Cardiac muscle cell (in vitro differentiated cells and primary cell): ENCODE measurements around the gene ZPLD1. TPM values are rescaled to one million over a fixed set of nuclear protein-coding genes. Genes with fewer than 3 reads are reported as not detected.

Experiments used
- DNase-seq, 2 donors: peaks; one replicate each; pipeline versions ENCODE4 v3.0.0 to v3.0.0-alpha.2; 2010 to 2017; ENCODE audit warnings: low read depth in 1 of 2, low spot score in 1 of 2
- H3K27ac ChIP-seq: fragments of 200-600 bp; sonication (generic); 2 replicates; pipeline ENCODE4 v1.5.1; 2016
- H3K27me3 ChIP-seq: fragments of 200-600 bp; sonication (generic); 2 replicates; pipeline ENCODE4 v1.6.0; 2016; ENCODE audit warnings: control low read depth
- H3K36me3 ChIP-seq: fragments of 200-600 bp; sonication (generic); 2 replicates; pipeline ENCODE4 v1.5.1; 2016; ENCODE audit warnings: control low read depth
- H3K4me1 ChIP-seq: fragments of 200-600 bp; sonication (generic); 2 replicates; pipeline ENCODE4 v1.8.1; 2017; ENCODE audit warnings: low read depth, mild to moderate bottlenecking, mixed run types
- H3K4me3 ChIP-seq: fragments of 200-600 bp; sonication (generic); 2 replicates; pipeline ENCODE4 v1.5.1; 2016; ENCODE audit warnings: mild to moderate bottlenecking
- H3K9me3 ChIP-seq: fragments of 200-600 bp; sonication (generic); 2 replicates; pipeline ENCODE4 v1.5.1; 2017; ENCODE audit warnings: low read depth, mild to moderate bottlenecking, control low read depth
- CTCF ChIP-seq: IDR thresholded peaks from 2 replicates; pipeline ENCODE4 v1.5.1; 2012; ENCODE audit warnings: low read depth, mild to moderate bottlenecking, low read length
- polyA plus RNA-seq: library from polyadenylated mRNA; unstranded; fragments of >200 nt; fragmentation: Nextera tagmentation; extraction: Ambion mirVana; gene quantifications from 2 replicates; pipeline ENCODE4 v1.2.1, GENCODE V29; 2016
- total RNA-seq: library from RNA; depleted of rRNA; stranded (reverse); fragments of >200 nt; gene quantifications from 2 replicates; pipeline ENCODE4 v1.2.3, GENCODE V29; 2016

Gene ZPLD1
- 0.18 and 0.60 TPM in 2 replicates for total RNA-seq
- polyA plus RNA-seq, result 0.42 TPM in 1 of 2 replicates, not detected in the other

- no peak for TF ChIP-seq CTCF
- DNase-seq, result no peak
- no peak within 1 kb of the TSS for H3K4me3 ChIP-seq
Measured at GRCh38 chr3:102434715-102435114, at the start of gene ZPLD1. ZPLD1 (plus strand) TSS chr3:102435015; CDS start chr3:102438488, 3,473 bp downstream.

GRCh38 chr3:102390171-102390864, 44.5 kb upstream of the ZPLD1 start:
- Histone ChIP-seq H3K36me3 (no peaks in the 10 kb centered on the region), H3K9me3 (no peaks in the 10 kb centered on the region), H3K4me1 (no peaks in the 10 kb centered on the region), H3K27me3 (no peaks in the 10 kb centered on the region), H3K4me3 (no peak overlapping the region), H3K27ac (no peak overlapping the region)
- TF ChIP-seq CTCF, result no peak
- DNase-seq, result no peak

More at GRCh38 chr3:102434715-102435114, at the start of gene ZPLD1:
- Histone ChIP-seq H3K36me3 (no peaks in the 10 kb centered on the region), H3K27me3 (no peaks in the 10 kb centered on the region), H3K4me1 (no peaks in the 10 kb centered on the region), H3K9me3 (no peaks in the 10 kb centered on the region), H3K27ac (no peak within 1 kb of the TSS)

GRCh38 chr3:102390916-102391315, 43.9 kb upstream of the ZPLD1 start:
- Histone ChIP-seq H3K4me3 (no peak overlapping the region), H3K27me3 (no peaks in the 10 kb centered on the region), H3K4me1 (no peaks in the 10 kb centered on the region), H3K36me3 (no peaks in the 10 kb centered on the region), H3K9me3 (no peaks in the 10 kb centered on the region), H3K27ac (no peak overlapping the region)
- TF ChIP-seq CTCF, result no peak
- DNase-seq, result no peak

- Histone ChIP-seq H3K4me3 (no peak overlapping the region), H3K36me3 (no peaks in the 10 kb centered on the region), H3K4me1 (no peaks in the 10 kb centered on the region), H3K27ac (no peak overlapping the region), H3K9me3 (no peaks in the 10 kb centered on the region), H3K27me3 (no peaks in the 10 kb centered on the region)
- DNase-seq, result no peak
- TF ChIP-seq CTCF, result no peak
Measured at GRCh38 chr3:102391491-102391890, 43.3 kb upstream of the ZPLD1 start.

GRCh38 chr3:102394517-102394916, 40.3 kb upstream of the ZPLD1 start:
- Histone ChIP-seq H3K4me3 (no peak overlapping the region), H3K9me3 (no peaks in the 10 kb centered on the region), H3K4me1 (no peaks in the 10 kb centered on the region), H3K27ac (no peak overlapping the region), H3K36me3 (no peaks in the 10 kb centered on the region), H3K27me3 (no peaks in the 10 kb centered on the region)
- no peak for DNase-seq
- TF ChIP-seq CTCF, result no peak
